ENCODE measurements around the gene WT1.

Gene WT1

GRCh38 chr11:32427616-32427934, 7.8 kb downstream of the WT1 start:
- in situ Hi-C loops (cut with HindIII; ENCODE audit: low pct_ligation_motif_present, low pct_unique_long_range_greater_than_20kb, low sequenced_read_pairs), result no loop called here

GRCh38 chr11:32426819-32427615, 8.3 kb downstream of the WT1 start:
- in situ Hi-C loops (cut with HindIII; ENCODE audit: low pct_ligation_motif_present, low pct_unique_long_range_greater_than_20kb, low sequenced_read_pairs), result no loop called here
- DNase-seq, result no peak

More at GRCh38 chr11:32427616-32427934, 7.8 kb downstream of the WT1 start:
- no peak for DNase-seq

GRCh38 chr11:32426192-32426591, 9.1 kb downstream of the WT1 start:
- in situ Hi-C loops (cut with HindIII; ENCODE audit: low pct_ligation_motif_present, low pct_unique_long_range_greater_than_20kb, low sequenced_read_pairs), result no loop called here
- DNase-seq, result no peak

- no peak for DNase-seq
- in situ Hi-C loops (cut with HindIII; ENCODE audit: low pct_ligation_motif_present, low pct_unique_long_range_greater_than_20kb, low sequenced_read_pairs), result no loop called here
Observed at GRCh38 chr11:32425761-32426160, 9.6 kb downstream of the WT1 start.

GRCh38 chr11:32422545-32422944, 12.8 kb downstream of the WT1 start:
- in situ Hi-C loops (cut with HindIII; ENCODE audit: low pct_ligation_motif_present, low pct_unique_long_range_greater_than_20kb, low sequenced_read_pairs), result no loop called here

GRCh38 chr11:32421992-32422391, 13.3 kb downstream of the WT1 start:
- DNase-seq, result no peak
- in situ Hi-C loops (cut with HindIII; ENCODE audit: low pct_ligation_motif_present, low pct_unique_long_range_greater_than_20kb, low sequenced_read_pairs), result no loop called here

More at GRCh38 chr11:32422545-32422944, 12.8 kb downstream of the WT1 start:
- DNase-seq, result no peak

GRCh38 chr11:32420937-32421901, 14.1 kb downstream of the WT1 start:
- in situ Hi-C loops (cut with HindIII; ENCODE audit: low pct_ligation_motif_present, low pct_unique_long_range_greater_than_20kb, low sequenced_read_pairs), result no loop called here
- no peak for DNase-seq

GRCh38 chr11:32420139-32420538, 15.2 kb downstream of the WT1 start:
- in situ Hi-C loops (cut with HindIII; ENCODE audit: low pct_ligation_motif_present, low pct_unique_long_range_greater_than_20kb, low sequenced_read_pairs), result no loop called here
- DNase-seq, result no peak

GRCh38 chr11:32418836-32419235, 16.5 kb downstream of the WT1 start:
- DNase-seq, result no peak
- in situ Hi-C loops (cut with HindIII; ENCODE audit: low pct_ligation_motif_present, low pct_unique_long_range_greater_than_20kb, low sequenced_read_pairs), result no loop called here

- DNase-seq, result no peak
- in situ Hi-C loops (cut with HindIII; ENCODE audit: low pct_ligation_motif_present, low pct_unique_long_range_greater_than_20kb, low sequenced_read_pairs), result no loop called here
Observed at GRCh38 chr11:32417806-32418205, 17.5 kb downstream of the WT1 start.

- no peak for DNase-seq
- in situ Hi-C loops (cut with HindIII; ENCODE audit: low pct_ligation_motif_present, low pct_unique_long_range_greater_than_20kb, low sequenced_read_pairs), result no loop called here
Observed at GRCh38 chr11:32416301-32416700, 19.0 kb downstream of the WT1 start.

- in situ Hi-C loops (cut with HindIII; ENCODE audit: low pct_ligation_motif_present, low pct_unique_long_range_greater_than_20kb, low sequenced_read_pairs), result no loop called here
- DNase-seq, result no peak
Observed at GRCh38 chr11:32414925-32415324, 20.4 kb downstream of the WT1 start.

- no peak for DNase-seq
- in situ Hi-C loops (cut with HindIII; ENCODE audit: low pct_ligation_motif_present, low pct_unique_long_range_greater_than_20kb, low sequenced_read_pairs), result no loop called here
Observed at GRCh38 chr11:32411942-32412615, 23.3 kb downstream of the WT1 start.

GRCh38 chr11:32405592-32405991, 29.7 kb downstream of the WT1 start:
- no peak for DNase-seq
- in situ Hi-C loops (cut with HindIII; ENCODE audit: low pct_ligation_motif_present, low pct_unique_long_range_greater_than_20kb, low sequenced_read_pairs), result no loop called here

- DNase-seq, result no peak
- in situ Hi-C loops (cut with HindIII; ENCODE audit: low pct_ligation_motif_present, low pct_unique_long_range_greater_than_20kb, low sequenced_read_pairs), result no loop called here
Observed at GRCh38 chr11:32402836-32403235, 32.5 kb downstream of the WT1 start.

GRCh38 chr11:32400670-32401369, 34.5 kb downstream of the WT1 start:
- DNase-seq, result no peak
- in situ Hi-C loops (cut with HindIII; ENCODE audit: low pct_ligation_motif_present, low pct_unique_long_range_greater_than_20kb, low sequenced_read_pairs), result no loop called here

GRCh38 chr11:32400196-32400595, 35.1 kb downstream of the WT1 start:
- in situ Hi-C loops (cut with HindIII; ENCODE audit: low pct_ligation_motif_present, low pct_unique_long_range_greater_than_20kb, low sequenced_read_pairs), result no loop called here
- DNase-seq, result no peak

GRCh38 chr11:32396991-32397390, 38.3 kb downstream of the WT1 start:
- in situ Hi-C loops (cut with HindIII; ENCODE audit: low pct_ligation_motif_present, low pct_unique_long_range_greater_than_20kb, low sequenced_read_pairs), result no loop called here
- no peak for DNase-seq

GRCh38 chr11:32396331-32396730, 39.0 kb downstream of the WT1 start:
- no peak for DNase-seq
- in situ Hi-C loops (cut with HindIII; ENCODE audit: low pct_ligation_motif_present, low pct_unique_long_range_greater_than_20kb, low sequenced_read_pairs), result no loop called here
